ENCODE data around the gene TST.

DNA sequence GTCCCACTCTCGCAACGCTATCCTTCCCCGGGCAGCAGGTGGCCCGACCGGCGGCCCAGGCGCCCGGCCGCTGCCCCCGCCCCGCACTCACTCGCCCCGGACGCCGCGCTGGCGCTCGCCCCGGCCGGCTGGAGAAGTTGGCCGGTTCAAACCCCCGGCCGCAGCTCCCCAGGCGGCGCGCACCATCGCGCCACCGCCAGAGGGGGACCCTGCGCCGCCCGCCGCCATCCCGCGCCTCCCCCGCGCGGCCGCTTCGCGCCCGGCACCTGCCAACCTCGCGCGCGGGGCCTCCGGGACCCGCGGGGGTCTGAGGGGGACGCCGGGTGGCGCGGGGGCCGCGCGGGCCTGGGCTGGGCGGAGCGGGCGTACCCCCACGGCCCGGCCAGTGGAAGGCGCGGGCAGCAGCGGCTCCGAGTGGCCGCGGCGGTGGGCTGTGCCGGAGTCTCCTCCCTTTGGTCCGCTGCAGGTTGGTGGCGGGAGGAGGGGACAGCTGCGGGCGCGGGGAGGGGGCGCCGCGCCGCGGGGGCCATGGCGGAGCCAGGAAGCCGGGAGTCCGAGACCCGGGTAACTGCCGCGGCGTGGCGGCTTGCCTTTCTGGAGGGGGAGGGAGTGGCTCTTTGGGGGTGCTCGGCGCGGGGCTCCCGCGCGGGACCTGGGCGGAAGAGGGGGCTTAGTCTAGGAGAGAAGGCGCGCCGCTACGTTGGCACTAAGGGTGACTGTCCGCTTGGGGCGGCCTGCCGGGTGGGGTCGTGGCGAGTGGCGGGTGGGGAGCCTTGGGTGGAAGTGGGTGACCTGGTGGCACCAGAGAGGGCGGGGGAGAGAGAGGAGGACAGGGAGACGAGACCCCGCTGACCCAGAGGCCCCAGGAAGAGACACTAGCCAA, at the start of gene TST, which contains the start of gene MPST:
- TF ChIP-seq POLR2AphosphoS5 (IDR thresholded peaks at IDR 0.05; ENCODE audit: low read depth), result no peak
- TF ChIP-seq, protein P1, sequence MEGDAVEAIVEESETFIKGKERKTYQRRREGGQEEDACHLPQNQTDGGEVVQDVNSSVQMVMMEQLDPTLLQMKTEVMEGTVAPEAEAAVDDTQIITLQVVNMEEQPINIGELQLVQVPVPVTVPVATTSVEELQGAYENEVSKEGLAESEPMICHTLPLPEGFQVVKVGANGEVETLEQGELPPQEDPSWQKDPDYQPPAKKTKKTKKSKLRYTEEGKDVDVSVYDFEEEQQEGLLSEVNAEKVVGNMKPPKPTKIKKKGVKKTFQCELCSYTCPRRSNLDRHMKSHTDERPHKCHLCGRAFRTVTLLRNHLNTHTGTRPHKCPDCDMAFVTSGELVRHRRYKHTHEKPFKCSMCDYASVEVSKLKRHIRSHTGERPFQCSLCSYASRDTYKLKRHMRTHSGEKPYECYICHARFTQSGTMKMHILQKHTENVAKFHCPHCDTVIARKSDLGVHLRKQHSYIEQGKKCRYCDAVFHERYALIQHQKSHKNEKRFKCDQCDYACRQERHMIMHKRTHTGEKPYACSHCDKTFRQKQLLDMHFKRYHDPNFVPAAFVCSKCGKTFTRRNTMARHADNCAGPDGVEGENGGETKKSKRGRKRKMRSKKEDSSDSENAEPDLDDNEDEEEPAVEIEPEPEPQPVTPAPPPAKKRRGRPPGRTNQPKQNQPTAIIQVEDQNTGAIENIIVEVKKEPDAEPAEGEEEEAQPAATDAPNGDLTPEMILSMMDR (IDR thresholded peaks at IDR 0.05; ENCODE audit: insufficient read depth, low read length), result no peak
- TF ChIP-seq, protein P2, sequence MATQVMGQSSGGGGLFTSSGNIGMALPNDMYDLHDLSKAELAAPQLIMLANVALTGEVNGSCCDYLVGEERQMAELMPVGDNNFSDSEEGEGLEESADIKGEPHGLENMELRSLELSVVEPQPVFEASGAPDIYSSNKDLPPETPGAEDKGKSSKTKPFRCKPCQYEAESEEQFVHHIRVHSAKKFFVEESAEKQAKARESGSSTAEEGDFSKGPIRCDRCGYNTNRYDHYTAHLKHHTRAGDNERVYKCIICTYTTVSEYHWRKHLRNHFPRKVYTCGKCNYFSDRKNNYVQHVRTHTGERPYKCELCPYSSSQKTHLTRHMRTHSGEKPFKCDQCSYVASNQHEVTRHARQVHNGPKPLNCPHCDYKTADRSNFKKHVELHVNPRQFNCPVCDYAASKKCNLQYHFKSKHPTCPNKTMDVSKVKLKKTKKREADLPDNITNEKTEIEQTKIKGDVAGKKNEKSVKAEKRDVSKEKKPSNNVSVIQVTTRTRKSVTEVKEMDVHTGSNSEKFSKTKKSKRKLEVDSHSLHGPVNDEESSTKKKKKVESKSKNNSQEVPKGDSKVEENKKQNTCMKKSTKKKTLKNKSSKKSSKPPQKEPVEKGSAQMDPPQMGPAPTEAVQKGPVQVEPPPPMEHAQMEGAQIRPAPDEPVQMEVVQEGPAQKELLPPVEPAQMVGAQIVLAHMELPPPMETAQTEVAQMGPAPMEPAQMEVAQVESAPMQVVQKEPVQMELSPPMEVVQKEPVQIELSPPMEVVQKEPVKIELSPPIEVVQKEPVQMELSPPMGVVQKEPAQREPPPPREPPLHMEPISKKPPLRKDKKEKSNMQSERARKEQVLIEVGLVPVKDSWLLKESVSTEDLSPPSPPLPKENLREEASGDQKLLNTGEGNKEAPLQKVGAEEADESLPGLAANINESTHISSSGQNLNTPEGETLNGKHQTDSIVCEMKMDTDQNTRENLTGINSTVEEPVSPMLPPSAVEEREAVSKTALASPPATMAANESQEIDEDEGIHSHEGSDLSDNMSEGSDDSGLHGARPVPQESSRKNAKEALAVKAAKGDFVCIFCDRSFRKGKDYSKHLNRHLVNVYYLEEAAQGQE (IDR thresholded peaks at IDR 0.05; ENCODE audit: insufficient replicate concordance, low read depth), result peak; percentile 23
- no peak for TF ChIP-seq SPI1 (IDR thresholded peaks at IDR 0.05; ENCODE audit: borderline replicate concordance, low read depth)
- no peak for TF ChIP-seq GABPA (IDR thresholded peaks at IDR 0.05; ENCODE audit: low read depth)
